GM18505 (cell line): ENCODE measurements around the gene MACF1.

ENCODE experiments used
- ATAC-seq: cut with Tn5 transposase; IDR thresholded peaks from one replicate; pipeline ENCODE4 v1.9.1; 2021; ENCODE audit not compliant: unreplicated experiment
- POLR2A ChIP-seq: IDR thresholded peaks from 4 replicates; pipeline ENCODE4 v1.6.1; 2011; ENCODE audit warnings: borderline replicate concordance; ENCODE audit not compliant: insufficient read depth, insufficient read length; ENCODE audit errors: extremely low read depth

The MACF1 gene

GRCh38 chr1:39337067-39337466 lies 132.6 kb downstream of the MACF1 start:
- ATAC-seq = no peak

GRCh38 chr1:39342776-39343175 lies 138.3 kb downstream of the MACF1 start:
- ATAC-seq = no peak
- no peak for TF ChIP-seq POLR2A

More at GRCh38 chr1:39337067-39337466, 132.6 kb downstream of the MACF1 start:
- no peak for TF ChIP-seq POLR2A

GRCh38 chr1:39344394-39345154 lies 140.1 kb downstream of the MACF1 start:
- ATAC-seq = no peak
- no peak for TF ChIP-seq POLR2A

- TF ChIP-seq POLR2A = no peak
- no peak for ATAC-seq
These were observed 142.4 kb downstream of the MACF1 start for GRCh38 chr1:39346872-39347271.

GRCh38 chr1:39348278-39348677 lies 143.8 kb downstream of the MACF1 start:
- no peak for TF ChIP-seq POLR2A
- no peak for ATAC-seq

GRCh38 chr1:39352881-39353280 lies 148.4 kb downstream of the MACF1 start:
- no peak for TF ChIP-seq POLR2A
- ATAC-seq = no peak

- ATAC-seq = no peak
- TF ChIP-seq POLR2A = no peak
These were observed 150.1 kb downstream of the MACF1 start for GRCh38 chr1:39354572-39354971.

- ATAC-seq = no peak
- no peak for TF ChIP-seq POLR2A
These were observed 154.0 kb downstream of the MACF1 start for GRCh38 chr1:39358491-39358890.

GRCh38 chr1:39359028-39359570 lies 154.6 kb downstream of the MACF1 start:
- no peak for ATAC-seq
- no peak for TF ChIP-seq POLR2A

- no peak for TF ChIP-seq POLR2A
- ATAC-seq = no peak
These were observed 156.2 kb downstream of the MACF1 start for GRCh38 chr1:39360731-39361130.

- no peak for ATAC-seq
- no peak for TF ChIP-seq POLR2A
These were observed 157.0 kb downstream of the MACF1 start for GRCh38 chr1:39361446-39361845.

- ATAC-seq = no peak
- no peak for TF ChIP-seq POLR2A
These were observed 158.8 kb downstream of the MACF1 start for GRCh38 chr1:39363267-39363666.

GRCh38 chr1:39368045-39368444 lies 163.6 kb downstream of the MACF1 start:
- no peak for TF ChIP-seq POLR2A
- ATAC-seq = no peak

- no peak for TF ChIP-seq POLR2A
- ATAC-seq = no peak
These were observed 165.1 kb downstream of the MACF1 start for GRCh38 chr1:39369565-39369964.
